Astrocyte of the spinal cord (primary cell): Measurements from ENCODE around the gene DDX49.

Experiments used
- DNase-seq: peaks from one replicate; pipeline ENCODE4 v3.0.0; 2011; ENCODE audit warnings: low read depth, low spot score
- H3K4me3 ChIP-seq: 2 replicates; pipeline ENCODE4 v1.5.1; 2011; ENCODE audit warnings: low read depth, mild to moderate bottlenecking, low read length, moderate library complexity
- CTCF ChIP-seq: IDR thresholded peaks from 2 replicates; pipeline ENCODE4 v1.5.1; 2012; ENCODE audit warnings: low read depth, mild to moderate bottlenecking, low read length, inconsistent platforms
- in situ Hi-C: cut with HindIII; loops from 2 replicates; pipeline ENCODE4 v1.10.0; 2017; ENCODE audit warnings: low sequenced_read_pairs

Gene DDX49

GRCh38 chr19:18905513-18906236 lies 13.8 kb upstream of the DDX49 start:
- DNase-seq = no peak
- in situ Hi-C loops = no loop called here
- H3K4me3 ChIP-seq = no peak overlapping the region
- no peak for TF ChIP-seq CTCF

DNA sequence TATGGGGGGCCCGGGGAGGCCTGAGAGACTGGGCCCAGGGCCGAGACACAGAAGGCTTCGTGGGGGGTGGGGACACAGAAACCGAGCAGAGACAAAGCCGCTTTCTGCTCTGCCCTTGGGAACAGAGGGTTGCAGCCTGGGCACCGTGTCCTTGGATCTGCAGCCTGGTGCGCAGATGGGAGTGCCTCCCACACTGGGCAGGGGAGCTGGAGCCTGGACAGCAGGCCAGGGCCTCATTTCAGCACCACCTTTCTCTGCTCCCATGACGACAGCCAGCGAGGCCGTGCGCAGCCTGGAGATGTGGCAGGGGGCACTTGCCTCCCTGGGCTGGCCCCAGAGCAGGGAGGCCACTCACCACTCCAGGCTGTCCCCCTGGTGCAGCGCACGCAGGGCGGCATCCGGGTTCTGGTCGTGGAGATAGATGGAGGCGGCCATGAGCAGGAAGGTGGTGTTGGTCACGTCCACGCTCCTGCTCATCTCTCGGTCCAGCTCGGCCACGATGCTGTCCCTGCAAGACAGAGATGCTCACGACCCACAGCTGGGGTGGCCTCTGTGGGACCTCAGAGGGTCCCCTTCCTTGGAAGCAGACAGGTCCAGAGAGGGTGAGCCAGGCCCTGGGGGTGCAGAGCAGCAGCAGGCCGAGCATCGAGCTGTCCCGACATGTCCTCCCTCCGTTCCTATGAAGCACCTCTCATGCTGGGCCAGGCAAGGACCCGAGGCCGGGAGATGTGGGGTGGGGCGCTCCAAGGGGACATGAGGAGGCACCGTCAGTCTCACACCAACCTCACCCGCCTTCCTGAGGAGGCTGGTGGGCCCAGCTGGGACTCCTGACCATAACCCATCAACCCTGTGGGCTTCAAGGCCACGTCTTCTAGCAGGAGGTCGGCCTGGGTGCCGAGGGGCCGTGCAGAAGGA lies 12.7 kb upstream of the DDX49 start:
- no peak for TF ChIP-seq CTCF
- in situ Hi-C loops = no loop called here
- no peak for DNase-seq
- H3K4me3 ChIP-seq = no peak overlapping the region

- H3K4me3 ChIP-seq = no peak overlapping the region
- TF ChIP-seq CTCF = no peak
- DNase-seq = no peak
- in situ Hi-C loops = no loop called here
Observed at GRCh38 chr19:18908917-18909619, 10.4 kb upstream of the DDX49 start.

DNA sequence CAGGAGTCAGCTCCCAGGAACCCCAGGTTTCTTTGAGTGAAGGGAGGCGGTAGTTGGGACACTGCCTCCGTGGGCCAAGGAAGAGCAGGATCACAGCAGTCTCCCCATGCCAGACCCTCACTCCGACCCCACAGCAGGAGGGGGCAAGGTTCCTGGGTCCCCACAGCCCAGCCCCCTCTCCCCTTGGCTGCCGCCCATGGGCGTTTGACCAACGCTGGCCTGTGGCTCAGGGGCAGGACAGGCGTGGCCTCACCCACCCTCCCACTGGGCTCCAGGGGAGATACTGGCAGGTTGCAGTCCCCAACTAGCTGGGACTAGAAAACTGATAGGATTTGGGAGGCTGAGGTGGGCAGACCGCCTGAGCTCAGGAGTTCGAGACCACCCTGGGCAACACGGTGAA lies 9.5 kb upstream of the DDX49 start:
- in situ Hi-C loops = no loop called here
- DNase-seq = no peak
- H3K4me3 ChIP-seq = no peak overlapping the region
- no peak for TF ChIP-seq CTCF

DNA sequence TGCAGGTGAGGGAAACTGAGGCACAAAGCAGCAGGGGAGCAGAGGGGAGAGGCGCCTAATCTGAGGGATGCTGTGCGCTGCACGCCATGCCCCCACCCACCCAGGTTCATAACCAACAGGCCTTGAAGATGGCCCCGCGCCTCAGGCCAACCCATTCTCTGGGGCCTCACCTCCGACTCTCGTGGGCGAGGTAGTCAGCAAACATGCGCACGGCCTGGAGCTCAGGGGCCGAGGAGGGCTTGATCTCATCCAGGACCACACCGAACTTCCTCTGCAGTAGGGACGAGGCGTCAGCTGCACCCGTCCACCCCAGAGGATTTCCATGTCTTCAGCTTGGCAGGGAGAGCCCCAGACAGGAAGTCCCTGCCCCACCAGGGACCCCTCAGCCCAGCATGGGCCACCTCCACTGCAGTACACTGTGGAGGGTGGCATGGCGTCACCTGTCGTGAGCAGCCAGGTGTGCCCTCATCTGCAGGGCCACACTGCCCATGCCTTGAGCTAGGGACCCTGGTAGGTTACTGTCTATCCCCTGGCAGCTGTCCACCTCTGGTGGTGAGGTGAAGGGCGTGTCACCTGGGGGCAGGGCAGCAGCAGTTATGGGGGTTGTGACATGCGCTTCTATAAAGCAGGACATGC lies 8.6 kb upstream of the DDX49 start:
- in situ Hi-C loops = no loop called here
- no peak overlapping the region for H3K4me3 ChIP-seq
- TF ChIP-seq CTCF = no peak
- DNase-seq = no peak

DNA sequence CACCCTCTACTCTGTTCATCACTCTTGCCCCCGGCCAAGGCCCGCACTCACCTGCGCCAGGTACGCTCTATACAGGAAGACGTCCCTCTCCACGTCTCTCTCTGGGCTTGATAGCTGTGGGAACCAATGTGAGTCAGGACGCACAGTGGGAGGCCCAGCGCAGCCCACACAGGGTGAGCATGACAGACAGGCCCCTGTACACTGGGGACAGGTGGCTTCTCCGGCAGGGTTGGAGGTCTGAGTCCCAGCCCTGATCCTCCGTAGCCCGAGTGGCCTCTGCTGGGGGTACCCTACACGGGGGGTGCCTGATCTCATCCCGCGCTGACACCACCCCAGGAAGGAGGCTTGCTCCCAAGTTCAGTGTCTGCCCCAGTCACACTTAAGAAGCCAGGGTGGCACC lies 6.6 kb upstream of the DDX49 start:
- TF ChIP-seq CTCF = no peak
- DNase-seq = no peak
- H3K4me3 ChIP-seq = no peak overlapping the region
- in situ Hi-C loops = no loop called here
